NCI-H345 treated with DMSO at 0.1 percent for 48 hours (cell line): Measurements from ENCODE around the gene ZMYND19.
A peak's percentile ranks its signal among the peaks of the same experiment; 100 is the strongest.
"Not testable (repeated sequence)": the region's sequence is repeated elsewhere in the genome, so short reads cannot be mapped to it uniquely, and the experiment has no call there.

Experiments
- DNase-seq: peaks from one replicate; lab custom pipeline; 2025; ENCODE audit not compliant: unreplicated experiment; lab: John Stamatoyannopoulos, UW

The ZMYND19 gene

DNA sequence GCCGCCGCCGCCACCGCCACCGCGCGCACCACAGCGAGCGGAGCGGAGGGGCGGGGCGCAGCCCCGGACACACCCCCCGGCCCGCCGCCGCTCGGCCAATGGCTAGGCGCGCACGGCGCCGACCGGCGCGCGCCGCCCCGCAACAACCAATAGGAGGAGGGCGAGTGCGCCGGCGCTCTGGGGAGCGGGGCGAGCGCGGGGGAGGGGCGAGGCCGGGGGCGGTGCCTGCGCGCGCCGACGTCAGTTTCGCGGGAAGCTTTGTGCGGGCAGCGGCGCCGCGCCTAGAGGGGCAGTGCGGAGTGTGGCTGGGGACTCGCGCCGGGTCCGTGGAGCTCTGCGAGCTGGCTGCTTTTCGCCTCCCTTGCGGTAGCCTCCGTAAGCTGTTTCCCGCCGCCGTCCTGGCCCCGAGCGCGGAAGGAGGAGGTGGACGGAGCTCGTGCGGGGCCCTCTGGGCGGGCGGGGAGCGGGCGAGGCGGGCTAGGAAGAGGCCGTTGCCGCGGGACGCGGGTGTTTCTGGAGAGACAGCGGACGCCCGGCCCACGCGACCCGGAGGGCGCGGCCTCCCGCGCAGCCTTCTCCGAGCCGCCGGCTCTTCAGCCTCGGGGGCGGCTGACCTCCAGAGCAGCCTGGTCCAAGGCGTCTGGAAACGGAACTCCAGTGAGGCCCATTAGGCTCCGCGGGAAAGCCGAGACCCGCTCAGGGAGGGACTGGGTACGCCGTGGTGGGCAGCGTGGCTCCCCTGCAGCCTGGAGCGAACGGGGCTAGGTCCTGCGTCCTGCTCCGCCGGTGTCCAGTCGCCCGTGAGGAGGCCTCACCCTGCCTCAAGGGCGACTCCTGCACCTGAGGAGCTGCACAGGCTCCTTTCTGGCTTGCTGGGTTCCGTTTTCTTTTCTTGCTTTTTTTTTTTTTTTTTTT, at the start of gene ZMYND19:
TSS of gene ZMYND19 (minus strand) at position 44 of the 915 bp plus-strand sequence. CDS start 249 bp downstream, outside the sequence.
- peak; percentile 73 for DNase-seq

DNA sequence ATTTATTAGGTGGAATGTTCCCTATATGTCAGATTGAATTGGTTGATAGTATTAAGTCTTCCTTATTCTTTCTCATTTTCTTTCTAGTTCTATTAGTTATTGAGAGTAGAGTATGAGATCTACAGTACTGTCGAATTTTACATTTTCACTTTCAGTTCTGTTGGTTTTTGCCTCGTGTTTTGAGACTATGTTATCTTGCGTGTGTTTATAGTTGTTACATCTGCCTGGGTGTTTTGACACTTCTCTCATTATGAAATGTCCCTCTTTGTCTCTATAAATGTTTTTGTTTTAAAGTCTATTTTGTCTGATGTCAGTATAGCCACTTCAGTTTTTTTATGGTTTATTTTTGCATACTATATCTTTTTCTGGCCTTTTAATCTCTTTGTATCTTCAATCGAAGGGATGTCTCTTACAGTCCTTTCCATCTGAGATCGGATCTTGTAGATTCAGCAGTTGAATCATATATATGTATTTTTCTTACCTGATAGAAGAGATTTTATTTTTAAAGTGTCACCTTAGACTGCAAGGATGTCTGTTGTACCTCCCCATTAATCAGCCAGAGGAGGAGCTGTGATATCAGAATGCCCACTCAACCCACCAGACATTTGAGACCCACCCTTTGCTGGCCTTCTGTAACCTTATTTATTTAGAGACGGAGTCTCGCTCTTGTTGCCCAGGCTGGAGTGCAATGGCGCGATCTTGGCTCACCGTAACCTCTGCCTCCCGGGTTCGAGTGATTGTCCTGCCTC, 49.2 kb upstream of the ZMYND19 start:
- DNase-seq = no peak

DNA sequence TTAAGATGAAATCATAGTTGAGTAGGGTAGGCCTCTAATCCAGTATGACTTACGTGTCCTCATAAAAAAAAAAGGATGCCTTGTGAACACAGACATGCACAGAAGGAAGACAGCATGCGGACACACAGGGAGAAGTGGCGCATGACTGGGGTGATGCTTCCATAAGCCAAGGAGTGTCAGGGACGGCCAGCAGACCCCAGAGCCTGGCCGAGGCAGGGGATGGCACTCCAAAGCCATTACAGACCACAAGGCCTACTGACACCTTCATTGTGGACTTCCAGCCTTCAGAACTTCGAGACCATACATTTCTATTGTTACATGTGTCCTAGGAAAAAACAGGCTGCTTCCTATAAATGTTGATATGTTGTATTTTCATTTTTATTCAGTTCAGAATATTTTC, 48.4 kb upstream of the ZMYND19 start:
- no peak for DNase-seq

GRCh38 chr9:137634016-137634415, 43.7 kb upstream of the ZMYND19 start:
- no peak for DNase-seq

DNA sequence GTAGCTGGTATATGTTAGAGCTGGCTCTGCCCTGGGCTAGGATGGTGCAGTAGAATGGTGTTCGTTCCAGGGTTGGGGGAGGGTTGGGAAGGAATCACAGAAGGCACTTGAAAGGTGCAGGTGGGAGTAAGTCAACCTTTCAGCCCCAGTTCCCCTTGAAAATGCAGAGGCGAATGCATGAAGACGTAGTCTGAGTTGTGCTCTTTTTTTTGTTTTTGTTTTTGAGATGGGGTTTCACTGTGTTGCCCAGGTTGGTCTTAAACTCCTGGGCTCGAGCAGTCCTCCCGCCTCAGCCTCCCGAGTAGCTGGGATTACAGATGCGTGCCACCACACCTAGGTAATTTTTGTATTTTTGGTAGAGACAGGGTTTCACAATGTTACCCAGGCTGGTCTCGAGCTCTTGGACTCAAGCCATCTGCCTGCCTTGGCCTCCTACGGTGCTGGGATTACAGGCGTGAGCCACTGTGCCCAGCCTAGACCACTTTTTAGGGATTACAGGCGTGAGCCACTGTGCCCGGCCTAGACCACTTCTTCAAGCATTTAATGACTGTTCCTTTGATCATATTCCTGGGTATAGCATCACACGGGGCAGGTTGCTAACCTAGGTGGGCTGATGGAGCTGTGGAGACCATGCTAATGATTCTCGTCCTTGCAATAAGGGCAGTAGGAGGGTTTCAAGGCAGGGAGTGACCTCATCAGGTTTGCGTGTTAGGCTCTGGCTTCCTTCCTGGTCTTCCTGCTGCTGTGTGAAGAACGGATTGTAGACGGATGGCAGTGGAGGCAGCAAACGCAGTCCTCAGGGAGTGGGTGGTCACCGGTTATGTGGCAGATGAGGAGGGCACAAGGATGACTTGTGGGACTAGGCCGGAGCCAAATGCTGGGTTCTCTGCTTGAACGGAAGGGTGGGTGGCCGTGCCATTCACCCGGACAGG, 42.2 kb upstream of the ZMYND19 start:
- DNase-seq = no peak

DNA sequence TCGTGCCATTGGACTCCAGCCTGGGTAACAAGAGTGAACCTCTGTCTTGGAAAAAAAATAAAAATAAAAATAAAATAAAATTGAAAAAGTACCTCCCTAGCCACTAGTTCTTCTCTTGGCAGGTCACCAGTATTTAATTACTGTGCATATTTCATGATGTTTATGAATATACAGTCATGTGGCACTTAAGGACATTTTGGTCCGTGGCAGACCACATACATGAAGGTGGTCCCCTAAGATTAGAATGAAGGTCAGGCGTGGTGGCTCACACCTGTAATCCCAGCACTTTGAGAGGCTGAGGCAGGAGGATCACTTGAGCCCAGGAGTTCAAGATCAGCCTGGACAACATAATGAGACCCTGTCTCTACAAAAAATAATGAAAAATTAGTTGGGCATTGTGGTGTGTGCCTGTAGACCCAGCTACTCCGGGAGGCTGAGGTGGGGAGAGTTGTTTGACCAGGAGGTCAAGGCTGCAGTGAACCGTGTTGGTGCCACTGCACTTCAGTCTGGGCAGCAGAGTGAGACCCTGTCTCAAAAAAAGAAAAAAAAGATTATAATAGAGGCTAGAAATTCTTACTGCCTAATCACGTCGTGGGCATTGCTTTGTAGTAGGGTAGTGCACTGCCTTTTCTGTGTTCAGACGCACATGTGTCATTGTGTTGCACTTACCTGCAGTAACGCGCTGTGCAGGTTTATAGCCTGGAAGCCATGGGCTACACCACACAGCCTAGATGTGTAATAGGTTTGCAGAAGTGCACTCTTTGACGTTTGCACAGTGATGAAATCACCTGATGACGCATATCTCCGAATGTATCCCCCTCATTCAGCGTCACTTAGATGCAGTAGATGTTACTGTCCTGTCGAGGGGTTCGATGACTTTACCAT, 41.3 kb upstream of the ZMYND19 start:
- no peak for DNase-seq

DNA sequence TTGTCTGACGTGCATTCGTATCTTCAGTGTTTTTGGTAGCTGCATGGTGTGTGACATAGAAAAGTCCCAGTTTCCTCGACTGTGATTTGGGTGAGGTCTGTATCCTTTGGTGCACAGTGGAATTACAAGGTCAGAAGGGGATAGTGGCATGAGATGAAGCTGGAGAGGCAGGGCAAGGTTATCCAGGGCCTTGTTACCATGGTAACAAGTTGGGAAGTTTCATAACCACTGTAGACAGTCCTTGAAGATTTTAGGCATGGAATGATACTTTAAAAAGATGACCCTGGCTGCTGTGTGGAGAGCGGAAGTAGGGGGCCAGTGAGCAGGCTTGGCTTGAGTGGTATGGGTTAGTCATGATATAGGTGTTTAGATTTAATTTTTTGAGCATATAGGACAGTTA, 40.4 kb upstream of the ZMYND19 start:
- DNase-seq = no peak

- no peak for DNase-seq
Observed at GRCh38 chr9:137630126-137630525, 39.8 kb upstream of the ZMYND19 start.

DNA sequence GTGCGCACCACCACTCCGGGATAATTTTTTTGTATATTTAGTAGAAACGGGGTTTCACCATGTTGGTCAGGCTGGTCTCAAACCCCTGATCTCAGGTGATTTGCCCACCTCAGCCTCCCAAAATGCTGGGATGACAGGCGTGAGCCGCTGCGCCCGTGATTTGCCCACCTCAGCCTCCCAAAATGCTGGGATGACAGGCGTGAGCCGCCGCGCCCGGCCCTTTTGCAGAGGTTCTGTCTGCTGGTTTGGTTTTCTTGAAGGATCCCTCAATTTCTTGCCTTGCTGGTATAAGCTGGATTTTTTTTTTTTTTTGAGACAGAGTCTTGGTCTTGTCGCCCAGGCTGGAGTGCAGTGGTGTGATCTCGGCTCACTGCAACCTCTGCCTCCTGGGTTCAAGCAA, 37.1 kb upstream of the ZMYND19 start:
- not testable (repeated sequence) for DNase-seq

DNA sequence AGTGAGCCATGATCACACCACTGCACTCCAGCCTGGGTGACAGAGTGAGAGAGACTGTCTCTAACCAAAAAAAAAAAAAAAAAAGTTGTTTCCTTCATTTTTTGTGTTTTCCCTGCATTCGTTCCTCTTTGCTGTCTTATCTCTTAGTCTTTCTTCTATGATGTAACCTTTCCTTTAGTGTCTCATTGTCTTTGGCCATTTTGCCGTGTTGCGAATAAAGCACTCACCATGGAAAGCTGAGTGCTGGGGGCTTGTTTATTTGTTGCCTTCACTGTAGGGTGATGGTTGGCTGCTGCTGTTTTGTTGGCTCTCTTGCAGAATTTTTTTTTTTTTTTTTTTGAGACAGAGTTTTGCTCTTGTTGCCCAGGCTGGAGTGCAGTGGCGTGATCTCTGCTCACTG, 36.2 kb upstream of the ZMYND19 start:
- DNase-seq = no peak

- DNase-seq = not testable (repeated sequence)
Observed at GRCh38 chr9:137622211-137622610, 31.9 kb upstream of the ZMYND19 start.

- DNase-seq = no peak
Observed at GRCh38 chr9:137621131-137621757, 30.9 kb upstream of the ZMYND19 start.

DNA sequence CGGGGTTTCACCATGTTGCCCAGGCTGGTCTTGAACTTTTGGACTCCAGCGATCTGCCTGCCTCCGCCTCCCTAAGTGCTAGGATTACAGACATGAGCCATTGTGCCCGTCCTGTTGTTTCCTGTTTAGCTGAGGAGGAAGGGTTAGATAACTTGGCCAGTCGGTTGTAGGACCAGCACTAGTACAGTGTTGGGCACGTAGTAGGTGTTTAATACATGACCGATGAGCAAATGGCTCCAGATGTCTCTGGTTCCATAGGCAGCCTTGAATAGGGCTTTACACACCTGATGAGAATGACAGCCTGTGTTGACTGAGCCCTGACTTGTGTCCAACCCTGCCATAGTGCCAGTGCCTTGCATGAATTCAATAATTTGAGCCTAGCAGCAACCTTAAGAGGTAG, 30.3 kb upstream of the ZMYND19 start:
- DNase-seq = no peak

GRCh38 chr9:137620048-137620405, 29.7 kb upstream of the ZMYND19 start:
- DNase-seq = no peak

GRCh38 chr9:137619240-137620047, 29.1 kb upstream of the ZMYND19 start:
- DNase-seq = peak; percentile 7

DNA sequence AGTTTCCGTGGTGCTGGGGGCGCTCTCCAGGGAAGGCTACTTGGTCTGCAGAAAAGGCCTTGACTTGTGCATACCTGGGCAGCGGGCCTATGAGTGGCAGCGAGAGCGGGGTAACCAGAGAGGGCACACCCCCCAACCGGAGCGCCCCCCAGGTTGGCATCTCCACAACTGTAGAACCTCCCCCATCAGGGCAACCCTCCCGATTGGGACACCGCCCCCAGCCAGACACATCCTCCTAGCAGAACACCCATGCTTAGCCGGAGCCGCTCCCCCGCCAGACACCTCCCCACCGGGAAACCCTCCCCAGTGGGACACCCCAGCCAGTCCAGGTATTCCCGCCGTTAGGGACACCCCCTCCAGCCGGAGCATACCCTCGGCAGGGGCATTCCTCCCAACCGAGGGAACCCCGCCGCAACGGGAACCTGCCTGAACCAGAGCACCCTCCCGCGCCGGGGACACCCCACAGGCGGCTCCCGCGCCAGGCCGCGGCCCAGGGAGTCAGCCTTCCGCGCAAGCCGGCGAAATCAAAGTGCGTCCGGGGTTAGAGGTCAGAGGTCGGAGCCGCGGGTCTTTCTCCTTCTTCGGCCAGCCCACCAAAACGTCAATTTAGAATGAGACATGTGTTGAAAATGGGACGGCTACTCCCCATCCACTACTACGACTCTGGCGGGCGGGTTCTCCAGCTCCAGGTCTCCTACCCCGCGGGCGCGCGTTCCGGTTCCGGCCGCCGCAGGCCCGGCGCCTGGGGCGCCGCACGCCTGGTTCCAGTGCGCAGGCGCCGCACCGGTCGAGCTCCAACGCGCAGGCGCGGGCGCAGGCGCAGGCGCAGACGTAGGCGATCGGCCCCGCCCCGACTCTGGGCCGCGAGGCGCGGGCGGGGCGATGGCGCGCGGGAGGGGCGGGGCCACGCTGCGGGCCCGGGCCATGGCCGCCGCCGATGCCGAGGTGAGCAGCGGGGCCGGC, 28.1 kb upstream of the ZMYND19 start, which contains the start of gene EHMT1:
TSS of gene EHMT1 (plus strand) at position 901 of the 963 bp plus-strand sequence. CDS start at position 925, 24 bp downstream.
- peak; percentile 79 for DNase-seq

DNA sequence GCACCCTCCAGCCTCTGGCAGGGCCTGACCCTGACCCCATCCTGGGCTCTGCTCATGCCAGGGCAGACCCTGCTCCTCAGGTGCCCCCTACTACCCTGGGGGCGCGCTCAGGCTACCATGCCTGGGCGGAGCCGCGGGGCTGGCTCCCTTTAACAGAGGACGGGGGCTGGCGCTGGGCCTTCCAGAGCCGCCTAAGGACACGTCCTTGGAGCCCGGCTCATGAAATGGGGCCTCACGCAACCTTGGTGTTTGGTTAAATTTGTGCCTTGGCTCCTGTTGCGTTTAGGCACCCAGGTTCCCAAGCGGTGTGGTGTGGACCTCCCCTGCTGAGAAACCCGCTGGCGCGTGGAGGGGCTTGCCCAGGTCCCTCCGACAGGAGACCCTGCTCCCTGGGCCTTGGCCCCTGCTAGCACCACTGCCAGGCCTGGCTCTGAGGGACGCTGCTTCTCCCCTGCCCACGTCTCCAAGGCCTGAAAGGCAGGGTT, 25.1 kb upstream of the ZMYND19 start:
- DNase-seq = no peak
